Choroid plexus epithelial cell (primary cell): Measurements from ENCODE around the gene ASGR2.
A peak's percentile ranks its signal among the peaks of the same experiment; 100 is the strongest.

Source experiments
- DNase-seq: peaks from one replicate; pipeline ENCODE4 v3.0.0-alpha.2; 2010; ENCODE audit warnings: low read depth
- H3K4me3 ChIP-seq: 2 replicates; pipeline ENCODE4 v1.5.1; 2011; ENCODE audit warnings: low read depth, mild to moderate bottlenecking, control low read depth, low read length, moderate library complexity
- CTCF ChIP-seq: conservative IDR thresholded peaks from 2 replicates; pipeline ENCODE4 v1.5.1; 2011; ENCODE audit warnings: low read depth, mild to moderate bottlenecking, control low read depth, inconsistent platforms, low read length, moderate library complexity

ASGR2 gene

GRCh38 chr17:7139400-7139799 lies 24.8 kb upstream of the ASGR2 start:
- no peak overlapping the region for H3K4me3 ChIP-seq
- DNase-seq = no peak
- TF ChIP-seq CTCF = no peak

- TF ChIP-seq CTCF = no peak
- DNase-seq = peak; percentile 11
- no peak overlapping the region for H3K4me3 ChIP-seq
Measured at GRCh38 chr17:7138800-7139381, 24.3 kb upstream of the ASGR2 start.

- no peak overlapping the region for H3K4me3 ChIP-seq
- DNase-seq = peak; percentile 53
- TF ChIP-seq CTCF = peak; percentile 8
Measured at GRCh38 chr17:7137171-7137943, 22.7 kb upstream of the ASGR2 start.

- H3K4me3 ChIP-seq = no peak overlapping the region
- TF ChIP-seq CTCF = peak; percentile 94
- peak; percentile 82 for DNase-seq
Measured at GRCh38 chr17:7136266-7136877, 21.8 kb upstream of the ASGR2 start.

- H3K4me3 ChIP-seq = no peak overlapping the region
- TF ChIP-seq CTCF = no peak
- no peak for DNase-seq
Measured at GRCh38 chr17:7133916-7134315, 19.3 kb upstream of the ASGR2 start.

- no peak overlapping the region for H3K4me3 ChIP-seq
- no peak for DNase-seq
- peak; percentile 37 for TF ChIP-seq CTCF
Measured at GRCh38 chr17:7133424-7133823, 18.8 kb upstream of the ASGR2 start.
